HG03066 (cell line): ENCODE data around the gene SNX22.

Source experiments
- ATAC-seq: cut with Tn5 transposase; IDR thresholded peaks from one replicate; pipeline ENCODE4 v1.9.1; 2021; ENCODE audit warnings: low read depth; ENCODE audit not compliant: unreplicated experiment

SNX22 gene

GRCh38 chr15:64191971-64192830 is 40.7 kb downstream of the SNX22 start:
- no peak for ATAC-seq

GRCh38 chr15:64193971-64194370 is 42.4 kb downstream of the SNX22 start:
- no peak for ATAC-seq

- no peak for ATAC-seq
Measured at GRCh38 chr15:64197425-64197824, 45.9 kb downstream of the SNX22 start.

GRCh38 chr15:64205202-64205601 is 53.7 kb downstream of the SNX22 start:
- no peak for ATAC-seq
